Measurements from ENCODE around the gene SORL1-AS1.

Gene SORL1-AS1

GRCh38 chr11:121474680-121475079 lies 21.9 kb upstream of the SORL1-AS1 start:
- DNase-seq: no peak

- no peak for DNase-seq
Observed at GRCh38 chr11:121473064-121473777, 20.5 kb upstream of the SORL1-AS1 start.

DNA sequence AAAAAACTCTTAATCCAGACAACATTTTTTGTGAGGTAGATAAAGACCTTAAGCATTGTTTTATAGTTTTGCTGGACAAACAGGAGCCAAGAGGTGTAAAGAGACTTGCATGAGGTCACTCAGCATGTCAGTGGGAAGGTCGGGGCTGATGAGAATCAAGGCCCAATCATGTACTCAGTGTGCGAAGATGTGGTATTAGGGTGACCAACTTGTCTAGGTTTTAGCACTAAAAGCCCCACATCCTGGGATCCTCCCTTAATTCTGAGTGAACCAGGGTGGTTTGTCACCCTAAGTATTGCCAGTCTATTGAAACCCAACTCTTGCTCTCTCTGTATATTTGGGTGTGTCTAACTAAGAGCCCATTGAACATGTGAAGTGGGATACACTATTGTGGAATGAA lies 19.5 kb upstream of the SORL1-AS1 start:
- no peak for DNase-seq

GRCh38 chr11:121471167-121471566 lies 18.4 kb upstream of the SORL1-AS1 start:
- no peak for DNase-seq

GRCh38 chr11:121469910-121470309 lies 17.1 kb upstream of the SORL1-AS1 start:
- DNase-seq: no peak

DNA sequence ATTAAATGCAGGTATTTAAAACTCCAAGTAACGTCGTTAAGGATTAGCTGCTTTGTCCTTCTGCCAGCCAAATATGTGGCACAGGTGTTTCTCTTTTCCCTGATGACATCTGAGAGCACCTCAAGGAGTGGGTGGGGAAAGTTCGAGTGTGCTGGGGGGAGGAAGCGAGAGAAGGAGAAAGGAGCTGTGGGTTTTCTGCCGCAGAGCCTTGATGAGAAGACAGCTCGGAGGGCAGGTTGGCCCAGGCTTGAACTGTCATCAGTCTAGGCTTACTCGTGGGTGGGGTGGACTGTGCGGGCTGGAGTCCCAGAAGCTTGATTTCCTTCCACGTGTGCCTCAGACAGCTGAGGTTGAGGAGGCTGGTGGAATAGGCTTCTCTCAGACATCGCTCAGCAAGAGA lies 15.2 kb upstream of the SORL1-AS1 start:
- DNase-seq: no peak

DNA sequence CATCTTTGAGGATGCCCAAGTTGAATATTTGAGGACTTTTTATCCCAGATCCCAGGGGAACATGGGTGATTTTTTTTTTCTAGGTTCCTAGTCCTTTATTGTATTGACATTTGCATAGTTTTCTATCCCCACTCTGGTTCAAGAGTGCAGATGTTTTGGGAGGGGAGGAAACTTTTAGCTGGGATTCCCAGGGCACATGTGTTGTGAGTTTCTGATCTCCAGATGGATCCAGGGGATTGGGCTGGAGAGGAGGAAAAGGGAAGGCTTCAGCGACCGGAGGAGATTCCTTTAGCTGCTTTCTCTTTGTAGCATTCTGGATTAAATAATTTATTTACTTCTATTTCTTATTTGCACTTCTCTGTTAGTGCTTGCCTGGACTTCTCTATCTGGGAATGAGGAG lies 14.7 kb upstream of the SORL1-AS1 start:
- DNase-seq: no peak

DNA sequence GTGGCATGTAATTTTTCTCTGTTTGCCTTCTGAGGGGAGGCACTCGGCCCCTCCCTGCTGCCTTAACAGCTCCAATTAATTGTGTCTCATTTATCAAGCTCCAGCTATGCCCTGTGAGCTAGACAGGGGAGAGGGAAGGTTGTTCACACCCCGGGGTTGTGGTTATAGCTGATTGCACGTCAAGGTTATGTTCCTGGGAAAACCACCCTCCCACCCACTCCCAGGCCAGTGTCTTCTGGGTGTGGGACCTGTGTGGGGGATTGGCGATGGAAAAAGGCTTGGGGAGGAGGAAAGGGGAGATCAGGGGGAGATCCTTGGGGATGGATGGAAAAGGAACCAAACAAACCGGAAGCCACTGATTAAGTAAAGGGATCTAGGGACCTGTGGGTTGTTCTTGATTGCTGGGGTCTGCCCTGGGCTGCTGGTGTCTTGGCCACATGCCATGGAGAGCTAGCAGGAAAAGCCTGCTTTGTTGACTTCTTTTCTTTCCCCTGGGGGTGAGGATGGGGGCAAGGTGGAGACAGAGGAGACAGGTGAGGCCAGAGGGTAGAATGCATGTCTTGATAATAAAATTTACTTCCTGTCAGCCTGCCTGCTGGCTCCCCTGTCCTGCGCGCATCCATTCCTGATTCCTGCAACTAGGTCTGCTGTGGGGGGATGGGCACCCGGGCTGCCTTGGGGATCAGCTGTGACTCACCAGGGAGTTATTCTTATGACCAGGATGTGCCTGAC lies 13.5 kb upstream of the SORL1-AS1 start:
- DNase-seq: peak in 1 of 2 donors; percentile 33

DNA sequence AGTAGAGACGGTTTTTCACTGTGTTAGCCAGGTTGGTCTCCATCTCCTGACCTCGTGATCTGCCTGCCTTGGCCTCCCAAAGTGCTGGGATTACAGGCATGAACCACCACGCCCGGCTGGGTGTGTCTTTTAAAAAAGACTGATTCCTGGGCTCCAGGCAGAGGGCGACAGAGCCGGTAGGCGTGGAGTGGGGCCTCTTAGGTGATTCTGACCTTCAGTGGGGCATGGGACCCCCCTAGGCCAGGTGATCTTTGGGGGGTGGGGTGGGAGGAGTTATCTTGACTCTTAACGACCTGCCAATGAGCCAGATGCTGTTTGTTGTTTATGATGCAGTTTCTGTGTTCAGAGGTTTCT lies 12.9 kb upstream of the SORL1-AS1 start:
- no peak for DNase-seq

DNA sequence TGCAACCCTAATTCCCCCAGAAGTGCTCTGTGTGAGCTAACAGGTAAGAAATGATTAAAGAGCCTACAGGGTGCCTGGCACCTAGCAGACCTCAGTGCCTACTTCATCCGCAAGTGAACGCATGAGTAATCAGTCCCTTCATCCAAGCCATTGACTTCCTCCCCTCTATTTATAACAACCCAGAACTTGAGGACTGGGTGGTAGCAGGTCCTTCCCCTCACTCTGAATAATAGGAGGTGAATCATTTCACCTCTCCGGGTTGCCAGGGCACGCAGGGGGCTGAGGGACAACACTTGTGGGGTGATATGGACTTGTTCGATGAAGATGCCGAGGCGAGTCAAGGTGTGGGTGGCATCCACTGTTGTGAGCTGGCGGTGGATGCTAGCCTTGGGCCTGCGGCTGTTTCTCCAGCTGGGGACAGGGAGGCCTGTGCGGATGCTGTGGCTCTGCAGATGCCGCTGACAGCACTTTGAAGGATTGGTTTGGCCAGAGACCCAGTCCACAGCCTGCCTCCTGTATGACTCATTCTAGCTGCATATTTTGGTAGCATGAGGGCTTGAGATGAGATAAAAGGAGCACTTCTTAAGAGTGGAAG lies 11.7 kb upstream of the SORL1-AS1 start:
- DNase-seq: peak; percentile 25 to 98

DNA sequence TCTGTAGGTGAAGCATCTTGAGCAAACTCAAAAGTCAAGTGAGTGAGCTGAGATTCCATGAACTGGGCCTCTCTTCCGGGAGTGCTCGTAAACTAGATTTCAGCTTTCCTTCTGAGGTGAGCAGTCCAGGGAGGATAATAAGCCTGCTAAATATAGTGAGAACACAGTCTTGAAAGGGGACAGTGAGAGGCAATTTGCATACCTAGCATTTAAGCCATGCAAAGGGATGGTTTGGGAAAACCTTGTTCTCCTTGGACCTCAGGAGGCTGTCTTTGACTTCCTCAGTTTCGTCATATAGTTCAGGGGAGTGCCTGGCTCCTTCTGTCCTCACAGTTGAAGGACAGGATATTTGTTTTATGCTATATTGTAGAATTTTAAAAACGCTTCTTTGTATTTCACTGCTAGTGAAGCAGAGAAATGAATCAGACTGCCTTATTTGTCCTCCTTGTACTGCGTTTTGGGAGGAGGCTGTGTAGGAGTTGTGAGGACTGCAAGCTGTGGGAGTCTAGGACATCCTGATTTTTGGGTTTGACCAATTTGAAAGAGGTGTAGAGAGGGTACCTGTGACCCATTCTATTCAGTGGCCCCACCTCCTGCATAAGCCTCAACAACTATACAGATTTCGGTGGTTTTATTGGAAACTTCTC lies 11.0 kb upstream of the SORL1-AS1 start:
- DNase-seq: no peak

DNA sequence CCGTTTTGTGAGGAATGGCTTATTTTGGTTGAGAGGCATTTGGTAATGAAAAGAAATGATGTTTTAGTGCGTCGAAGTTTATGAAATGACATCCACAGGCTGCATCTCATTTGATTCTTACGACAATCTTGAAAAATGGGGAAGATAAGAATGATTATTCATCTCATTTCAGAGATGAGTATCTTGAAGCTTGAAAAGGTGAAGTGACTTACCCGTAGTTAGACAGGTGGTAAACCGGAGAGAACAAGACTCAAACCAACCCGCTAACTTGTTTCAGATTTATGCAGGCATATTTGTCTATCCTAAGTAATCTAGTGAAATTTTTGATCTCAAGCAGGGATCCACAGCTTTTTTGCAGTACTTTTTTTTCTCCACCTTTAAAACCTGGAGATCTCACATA lies 9.1 kb upstream of the SORL1-AS1 start:
- no peak for DNase-seq

DNA sequence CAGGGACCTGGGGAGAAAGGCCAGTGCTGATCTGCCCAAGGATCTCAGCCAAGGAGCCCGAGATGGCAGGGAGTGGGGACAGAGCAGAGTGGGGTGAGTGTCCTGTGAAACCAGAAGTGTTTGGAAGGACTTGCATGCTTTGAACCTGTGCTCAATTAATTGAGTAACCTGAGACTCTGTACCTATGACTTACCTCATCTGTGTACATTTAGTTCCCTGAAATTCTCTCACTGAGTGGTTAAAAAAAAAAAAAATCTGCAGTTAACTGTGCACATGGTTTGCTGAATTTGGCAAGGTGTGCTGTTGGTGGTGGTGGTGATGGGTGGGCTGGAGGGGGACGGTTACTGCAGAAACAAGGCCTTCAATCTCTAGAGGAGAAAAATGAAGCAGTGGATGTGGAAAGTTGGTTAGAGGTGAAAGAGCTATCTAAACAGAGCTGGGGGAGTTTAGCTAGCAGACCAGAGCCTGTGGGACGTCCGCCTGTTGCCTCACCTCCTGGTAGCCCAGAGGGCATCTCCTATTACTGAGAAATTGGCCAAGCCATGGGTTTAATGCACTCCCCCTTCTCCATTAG lies 8.3 kb upstream of the SORL1-AS1 start:
- no peak for DNase-seq

DNA sequence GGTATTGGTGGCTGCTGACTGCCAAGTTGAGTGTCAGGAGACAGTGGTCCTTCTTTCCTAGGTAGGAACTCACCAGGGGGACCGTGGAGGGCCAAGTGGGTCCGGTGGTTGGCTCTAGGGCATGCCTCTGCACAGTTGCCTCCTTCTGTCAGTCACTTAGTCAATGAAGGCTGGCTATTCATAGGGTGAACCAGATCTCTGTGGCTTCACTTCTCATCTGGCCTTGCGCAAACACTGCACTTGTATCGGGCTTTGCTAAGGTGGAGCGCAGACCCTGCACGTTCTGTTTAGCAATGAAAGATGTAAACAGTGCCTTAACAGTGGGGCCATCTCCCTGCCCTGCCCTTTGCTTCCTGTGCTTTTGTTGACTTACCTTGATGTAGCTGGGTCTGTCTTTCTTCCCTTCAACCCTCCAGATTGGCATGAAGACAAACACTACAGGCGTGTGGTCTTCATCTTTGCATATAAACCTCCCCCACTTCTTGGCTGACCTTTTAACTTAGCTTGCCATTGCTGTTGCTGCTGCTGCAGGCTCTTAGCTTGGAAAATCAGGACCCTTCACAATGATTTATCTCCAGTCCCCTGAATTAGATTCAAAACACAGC lies 6.7 kb upstream of the SORL1-AS1 start:
- no peak for DNase-seq

DNA sequence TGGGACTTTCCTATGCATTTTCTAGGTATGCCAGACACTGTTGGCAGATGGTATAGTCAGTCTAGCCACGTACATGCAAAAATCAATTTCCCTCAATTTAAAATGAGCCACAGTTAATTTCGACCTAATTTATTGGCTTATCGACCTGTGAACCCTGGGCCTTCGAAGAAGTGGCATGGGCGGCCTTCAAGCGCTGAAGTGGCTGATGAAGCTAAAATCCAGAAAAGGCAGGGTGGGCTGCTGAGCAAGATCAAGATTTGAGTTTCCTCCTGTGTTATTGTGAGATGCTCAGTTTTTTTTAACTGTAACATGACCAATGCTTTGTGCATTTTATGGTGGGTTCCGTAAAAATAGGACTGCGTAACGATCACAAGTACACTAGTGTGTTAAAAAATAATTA lies 5.8 kb upstream of the SORL1-AS1 start:
- no peak for DNase-seq

DNA sequence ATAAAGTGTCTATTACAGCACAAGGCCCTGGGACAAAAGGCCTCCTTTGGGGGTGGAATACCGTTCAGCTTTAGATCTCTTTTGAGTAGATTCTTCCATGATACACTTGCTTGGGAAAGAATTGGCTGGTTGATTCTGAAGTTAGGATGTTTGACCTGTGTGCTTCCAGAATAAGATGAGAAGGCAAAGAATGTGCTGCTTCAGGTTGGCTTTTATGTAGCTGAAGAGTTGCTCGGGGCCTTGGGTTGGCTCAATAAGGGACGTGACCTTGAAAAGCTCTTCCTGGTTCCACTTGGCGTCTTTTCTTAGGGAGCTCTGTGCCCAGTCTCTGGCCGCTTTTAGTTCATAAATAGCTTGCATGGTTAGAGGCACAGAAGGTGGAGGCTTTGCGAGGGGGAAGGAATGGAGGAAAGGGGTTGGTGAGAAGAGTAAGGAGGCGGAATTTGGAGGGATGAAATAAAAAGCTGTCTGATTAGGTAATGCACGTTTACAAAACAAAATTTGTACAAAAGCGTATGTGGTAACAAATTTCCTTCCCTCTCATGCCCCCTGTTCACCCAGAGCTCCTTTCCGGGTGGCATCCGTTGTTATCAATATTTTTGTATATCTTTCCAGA lies 4.2 kb upstream of the SORL1-AS1 start:
- no peak for DNase-seq

GRCh38 chr11:121456151-121456550 lies 3.4 kb upstream of the SORL1-AS1 start:
- DNase-seq: no peak

GRCh38 chr11:121455115-121455514 lies 2.3 kb upstream of the SORL1-AS1 start:
- DNase-seq: no peak

DNA sequence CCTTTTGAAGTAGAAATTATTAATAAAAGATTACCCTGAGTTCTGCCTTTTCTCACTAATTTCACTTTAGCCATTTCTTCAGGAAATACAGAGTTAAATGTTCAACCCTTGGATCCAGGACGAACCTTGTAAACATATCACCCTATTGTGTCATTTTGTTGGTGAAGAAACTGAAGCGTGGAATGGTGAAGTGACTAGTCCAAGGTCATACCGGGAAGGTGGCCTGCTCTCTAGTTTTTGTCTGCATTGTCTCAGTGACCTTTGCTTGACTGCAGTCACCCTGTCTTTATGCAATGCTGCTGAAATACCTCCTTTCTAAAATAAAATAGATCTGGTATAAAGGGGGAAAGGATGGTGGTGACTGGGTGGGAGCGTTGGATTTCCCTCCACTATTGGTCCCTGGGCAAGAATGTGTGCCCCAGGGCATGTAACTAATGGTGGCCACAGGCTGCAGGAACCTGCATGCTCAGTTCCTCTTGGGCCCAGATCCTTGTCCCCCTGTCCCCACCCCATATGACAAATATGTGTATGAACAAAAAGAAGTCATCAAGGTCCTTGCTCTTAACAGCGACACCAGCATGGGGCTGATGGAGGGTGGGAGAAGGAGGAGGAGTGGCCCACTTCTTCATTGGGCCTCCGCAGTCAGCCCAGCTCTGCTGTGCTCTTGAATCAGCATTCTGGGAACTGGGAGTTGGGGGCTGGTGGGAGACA lies 977 bp upstream of the SORL1-AS1 start:
- no peak for DNase-seq

GRCh38 chr11:121451986-121452608 lies 670 bp downstream of the SORL1-AS1 start, which contains the start of gene SORL1:
TSS of gene SORL1 (plus strand) at chr11:121452314. CDS start at chr11:121452332, 18 bp downstream.
- DNase-seq: peak; percentile 24 to 53
